GM21529 (cell line): ENCODE results near the gene EVI5L.

Source experiments
- ATAC-seq: cut with Tn5 transposase; IDR thresholded peaks from one replicate; pipeline ENCODE4 v1.9.1; 2021; ENCODE audit not compliant: unreplicated experiment

EVI5L gene

GRCh38 chr19:7894612-7895309, 64.7 kb downstream of the EVI5L start:
- no peak for ATAC-seq

- ATAC-seq, result no peak
Measured at GRCh38 chr19:7895565-7895964, 65.5 kb downstream of the EVI5L start.

GRCh38 chr19:7897292-7897691, 67.3 kb downstream of the EVI5L start:
- no peak for ATAC-seq

GRCh38 chr19:7898967-7899366, 68.9 kb downstream of the EVI5L start:
- ATAC-seq, result no peak

- no peak for ATAC-seq
Measured at GRCh38 chr19:7899751-7900378, 69.8 kb downstream of the EVI5L start.

- no peak for ATAC-seq
Measured at GRCh38 chr19:7900401-7900870, 70.4 kb downstream of the EVI5L start.

- ATAC-seq, result no peak
Measured at GRCh38 chr19:7900931-7901330, 70.9 kb downstream of the EVI5L start.

GRCh38 chr19:7901337-7901736, 71.3 kb downstream of the EVI5L start:
- ATAC-seq, result no peak

GRCh38 chr19:7902796-7903243, 72.8 kb downstream of the EVI5L start:
- peak; percentile 3 for ATAC-seq

GRCh38 chr19:7903244-7904073, 73.4 kb downstream of the EVI5L start, which contains the start of gene MAP2K7:
Gene MAP2K7, plus strand, starts transcription at chr19:7903877. Its CDS starts 68 bp downstream, at chr19:7903945.
- ATAC-seq, result peak; percentile 79

- ATAC-seq, result peak; percentile 36
Measured at GRCh38 chr19:7904074-7905020, 74.3 kb downstream of the EVI5L start.

- no peak for ATAC-seq
Measured at GRCh38 chr19:7905268-7905667, 75.2 kb downstream of the EVI5L start.

- ATAC-seq, result no peak
Measured at GRCh38 chr19:7905859-7906258, 75.8 kb downstream of the EVI5L start.

- no peak for ATAC-seq
Measured at GRCh38 chr19:7907122-7907521, 77.1 kb downstream of the EVI5L start.

GRCh38 chr19:7907544-7907943, 77.5 kb downstream of the EVI5L start:
- no peak for ATAC-seq

- ATAC-seq, result no peak
Measured at GRCh38 chr19:7908078-7908699, 78.2 kb downstream of the EVI5L start.

- ATAC-seq, result no peak
Measured at GRCh38 chr19:7908742-7909461, 78.9 kb downstream of the EVI5L start.

- no peak for ATAC-seq
Measured at GRCh38 chr19:7909471-7910067, 79.6 kb downstream of the EVI5L start.
